SJSA1 (cell line): ENCODE results near the gene EEFSEC. TPM values are rescaled to one million over a fixed set of nuclear protein-coding genes. Genes with fewer than 3 reads are reported as not detected.

Experiments used
- DNase-seq, 2 experiments: peaks; one replicate each; pipeline ENCODE4 v3.0.0-alpha.2; 2015 to 2020; ENCODE audit warnings: low spot score in 2 of 2, low read depth in 1 of 2
- H3K27ac ChIP-seq: fragments of 250-450 bp; sonication (Bioruptor Pico); 2 replicates; pipeline ENCODE4 v1.5.1; 2020; ENCODE audit warnings: mild to moderate bottlenecking, moderate library complexity
- H3K27me3 ChIP-seq: fragments of 250-450 bp; sonication (Bioruptor Pico); replicated peaks from 2 replicates; pipeline ENCODE4 v1.5.1; 2020; ENCODE audit warnings: mild to moderate bottlenecking, moderate library complexity
- H3K36me3 ChIP-seq: fragments of 250-450 bp; sonication (Bioruptor Pico); 2 replicates; pipeline ENCODE4 v1.5.1; 2020; ENCODE audit warnings: mild to moderate bottlenecking
- H3K4me1 ChIP-seq: fragments of 250-450 bp; sonication (Bioruptor Pico); replicated peaks from 2 replicates; pipeline ENCODE4 v1.6.1; 2021; ENCODE audit warnings: mild to moderate bottlenecking
- H3K4me3 ChIP-seq: fragments of 250-450 bp; sonication (Bioruptor Pico); 2 replicates; pipeline ENCODE4 v1.5.1; 2020; ENCODE audit warnings: mild to moderate bottlenecking
- H3K9me3 ChIP-seq: fragments of 250-450 bp; sonication (Bioruptor Pico); replicated peaks from 2 replicates; pipeline ENCODE4 v1.5.1; 2020; ENCODE audit warnings: mild to moderate bottlenecking
- total RNA-seq: library from RNA; depleted of rRNA; stranded (reverse); fragments of >200 nt; shearing (Covaris generic); gene quantifications from 2 replicates; pipeline ENCODE4 v1.2.3, GENCODE V29; 2014

The EEFSEC gene
- total RNA-seq, 1 experiment from 2014 or later = 5.5 TPM

DNA sequence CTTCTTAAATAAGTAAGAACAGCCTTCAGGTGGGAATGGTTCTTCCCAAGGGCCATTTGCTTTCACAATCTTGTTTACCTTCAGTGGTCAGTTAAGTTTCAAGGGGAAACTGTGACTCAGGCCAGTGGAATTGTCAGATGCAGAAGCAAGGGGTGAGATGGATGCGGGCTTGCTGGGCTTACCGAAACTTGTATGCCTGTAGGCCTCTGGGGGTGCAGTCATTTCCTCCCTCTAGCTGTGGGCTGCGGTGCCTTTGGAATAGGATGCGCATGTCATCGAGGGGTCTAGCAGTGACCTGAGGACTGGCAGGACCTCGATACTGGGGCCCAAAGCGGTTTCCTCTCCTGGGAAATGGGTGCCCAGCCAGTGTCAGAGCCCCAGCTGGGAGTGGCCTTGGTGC is 121.6 kb downstream of the EEFSEC start:
- Histone ChIP-seq H3K27ac (peak overlapping the region; percentile 46), H3K27me3 (no peaks in the 10 kb centered on the region), H3K36me3 (no peaks in the 10 kb centered on the region; the same call in 1 of the 2 replicates), H3K4me1 (peaks cover 41% of the 10 kb centered on the region), H3K4me3 (no peak overlapping the region), H3K9me3 (no peaks in the 10 kb centered on the region)
- peak; percentile 80 to 87 for DNase-seq

DNA sequence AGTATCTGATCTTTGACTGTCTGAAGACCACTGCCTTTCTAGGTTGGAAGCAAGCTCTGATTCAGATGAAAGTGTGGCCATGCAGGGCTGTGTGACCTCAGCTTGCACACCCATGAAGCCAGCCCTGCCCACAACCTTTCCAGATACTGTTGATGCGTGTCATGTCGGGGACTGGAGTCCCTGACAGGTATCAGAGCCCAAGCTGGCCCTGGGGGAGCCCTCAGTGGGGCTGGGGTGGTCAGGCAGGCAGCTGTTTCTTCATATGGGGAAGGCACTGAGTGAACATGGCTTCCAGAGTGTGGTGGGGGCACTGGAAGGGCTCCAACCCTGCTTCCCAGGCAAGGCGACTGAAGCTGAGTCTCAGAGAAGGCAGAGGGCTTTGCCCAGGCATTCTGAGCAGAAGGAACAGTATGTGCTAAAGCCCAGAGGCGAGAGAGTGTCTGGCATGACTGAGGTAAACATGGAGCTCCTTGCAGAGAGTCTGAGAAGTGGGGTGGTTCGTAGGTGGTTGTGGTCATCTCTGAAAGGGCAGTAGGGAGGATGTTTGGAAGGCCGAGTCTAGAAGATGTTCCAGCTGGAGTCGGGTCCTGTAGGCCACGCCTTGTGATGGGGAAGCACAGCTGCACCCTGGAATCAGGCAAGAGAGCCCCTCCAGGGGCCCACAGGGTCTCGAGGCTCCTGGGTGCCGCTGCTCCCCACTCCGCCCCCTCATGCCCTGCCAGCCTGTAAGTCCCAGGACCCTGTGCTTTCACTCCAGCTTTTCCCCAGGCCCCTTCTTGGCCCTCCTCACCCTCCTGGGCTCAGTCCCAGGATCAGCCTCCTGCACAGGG is 122.2 kb downstream of the EEFSEC start:
- Histone ChIP-seq H3K9me3 (no peaks in the 10 kb centered on the region), H3K4me1 (peaks cover 41% of the 10 kb centered on the region), H3K27me3 (no peaks in the 10 kb centered on the region), H3K36me3 (no peaks in the 10 kb centered on the region; the same call in 1 of the 2 replicates), H3K27ac (peak overlapping the region; percentile 46), H3K4me3 (no peak overlapping the region)
- DNase-seq = no peak

DNA sequence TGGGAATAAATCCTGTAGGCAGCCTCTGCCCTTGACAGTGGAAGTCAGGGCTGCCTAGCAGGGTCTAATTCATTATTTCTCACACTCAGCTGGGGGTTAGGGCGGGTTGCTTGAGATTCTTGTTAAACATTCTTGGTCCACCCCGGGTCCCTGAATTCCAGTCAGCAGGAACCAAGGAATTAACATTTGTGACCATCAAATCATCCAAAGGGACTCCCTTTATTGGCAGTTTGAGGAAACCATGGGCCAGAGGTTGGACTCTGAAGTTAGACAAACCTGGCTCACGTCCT is 122.8 kb downstream of the EEFSEC start:
- Histone ChIP-seq H3K4me1 (peaks cover 41% of the 10 kb centered on the region), H3K27ac (no peak overlapping the region), H3K4me3 (no peak overlapping the region), H3K27me3 (no peaks in the 10 kb centered on the region), H3K36me3 (no peaks in the 10 kb centered on the region; the same call in 1 of the 2 replicates), H3K9me3 (no peaks in the 10 kb centered on the region)
- DNase-seq = no peak

DNA sequence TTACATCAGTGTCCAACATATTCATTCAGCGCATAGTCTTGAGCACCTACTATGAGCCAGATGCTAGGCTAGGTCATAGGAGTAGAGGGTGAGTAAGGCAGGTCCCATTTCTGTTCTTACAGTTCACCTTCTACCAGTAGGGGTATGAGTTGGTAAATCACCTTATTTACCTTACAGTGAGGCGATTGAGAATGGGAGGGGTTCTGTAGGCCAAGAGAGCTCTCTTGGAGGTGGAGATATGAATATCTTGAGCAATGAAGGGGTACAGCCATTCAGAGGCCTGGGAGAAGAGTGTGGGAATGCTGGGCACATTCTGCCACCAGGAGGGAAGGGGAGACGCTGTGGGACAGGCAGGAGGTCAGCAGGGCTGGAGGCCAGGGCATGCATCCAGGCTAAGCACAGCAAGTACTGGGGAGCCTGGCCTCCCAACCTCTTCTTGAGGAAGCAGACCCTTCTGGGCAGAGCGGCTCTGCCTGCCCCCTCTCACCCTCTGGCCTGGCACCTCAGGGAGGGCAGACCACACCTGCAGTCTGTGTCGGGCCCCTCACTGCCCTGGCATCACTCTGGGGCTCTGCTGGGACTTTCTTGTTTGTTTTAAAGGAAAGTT is 123.4 kb downstream of the EEFSEC start:
- no peak overlapping the region for H3K27ac ChIP-seq
- H3K9me3 ChIP-seq = no peaks in the 10 kb centered on the region
- peaks cover 41% of the 10 kb centered on the region for H3K4me1 ChIP-seq
- no peak overlapping the region for H3K4me3 ChIP-seq
- H3K27me3 ChIP-seq = no peaks in the 10 kb centered on the region
- H3K36me3 ChIP-seq = no peaks in the 10 kb centered on the region; the same call in 1 of the 2 replicates
- no peak for DNase-seq

DNA sequence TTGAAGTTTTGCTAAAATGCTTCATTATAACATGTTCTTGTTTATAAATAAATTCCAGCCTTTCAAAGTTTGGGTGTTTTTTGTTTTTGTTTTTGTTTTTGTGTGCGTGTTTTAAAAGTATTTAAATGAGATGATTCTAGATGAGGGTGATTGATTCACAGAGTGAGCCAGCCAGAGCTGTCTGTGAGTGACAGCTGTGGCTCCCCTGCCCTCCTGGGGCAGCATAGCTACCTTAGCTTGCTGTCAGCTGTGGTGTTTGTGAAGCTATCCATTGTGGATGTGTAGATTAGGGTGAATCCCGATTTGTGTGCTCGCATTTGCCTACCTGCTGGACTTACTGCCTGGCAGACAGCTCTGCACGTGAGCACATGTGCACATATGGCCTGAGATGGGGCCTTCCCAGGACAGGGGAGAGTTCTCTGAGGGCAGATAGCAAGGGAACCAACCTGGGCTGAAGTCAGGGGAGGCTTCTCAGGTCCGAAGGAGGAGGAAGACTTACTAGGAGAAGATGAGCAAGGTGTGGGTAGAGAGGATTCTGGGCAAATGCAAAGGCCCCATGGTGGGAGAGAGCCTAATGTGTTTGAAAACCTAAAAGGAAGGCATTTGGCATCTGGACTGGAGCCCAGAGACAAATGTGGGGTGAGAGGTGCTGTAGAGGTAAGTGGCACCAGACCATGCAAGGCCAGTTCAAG is 124.2 kb downstream of the EEFSEC start:
- Histone ChIP-seq H3K4me3 (no peak overlapping the region), H3K36me3 (no peaks in the 10 kb centered on the region; the same call in 1 of the 2 replicates), H3K4me1 (peaks cover 41% of the 10 kb centered on the region), H3K9me3 (no peaks in the 10 kb centered on the region), H3K27ac (no peak overlapping the region), H3K27me3 (no peaks in the 10 kb centered on the region)
- DNase-seq = no peak

DNA sequence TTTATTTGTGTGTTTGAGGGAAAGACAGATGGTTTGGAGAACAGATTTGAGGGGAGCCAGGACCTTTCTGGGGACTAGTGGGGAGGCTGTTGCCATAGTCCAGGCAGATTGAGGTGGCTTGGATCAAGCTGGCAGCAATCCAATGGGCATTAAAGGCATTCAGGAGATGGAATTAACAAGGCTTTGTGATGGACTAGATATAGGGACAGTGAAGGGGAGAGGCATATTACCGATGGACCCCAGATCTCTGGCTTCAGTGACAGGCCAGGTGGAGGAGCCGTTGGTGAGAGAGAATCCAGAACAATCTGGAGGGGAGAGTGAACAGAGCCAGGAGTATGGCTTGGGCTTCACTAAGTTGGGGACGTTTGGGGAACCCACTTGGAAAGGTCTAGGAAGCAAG is 124.8 kb downstream of the EEFSEC start:
- no peaks in the 10 kb centered on the region for H3K9me3 ChIP-seq
- H3K4me1 ChIP-seq = peaks cover 41% of the 10 kb centered on the region
- H3K27me3 ChIP-seq = no peaks in the 10 kb centered on the region
- H3K27ac ChIP-seq = no peak overlapping the region
- DNase-seq = no peak
- no peak overlapping the region for H3K4me3 ChIP-seq
- H3K36me3 ChIP-seq = no peaks in the 10 kb centered on the region; the same call in 1 of the 2 replicates

DNA sequence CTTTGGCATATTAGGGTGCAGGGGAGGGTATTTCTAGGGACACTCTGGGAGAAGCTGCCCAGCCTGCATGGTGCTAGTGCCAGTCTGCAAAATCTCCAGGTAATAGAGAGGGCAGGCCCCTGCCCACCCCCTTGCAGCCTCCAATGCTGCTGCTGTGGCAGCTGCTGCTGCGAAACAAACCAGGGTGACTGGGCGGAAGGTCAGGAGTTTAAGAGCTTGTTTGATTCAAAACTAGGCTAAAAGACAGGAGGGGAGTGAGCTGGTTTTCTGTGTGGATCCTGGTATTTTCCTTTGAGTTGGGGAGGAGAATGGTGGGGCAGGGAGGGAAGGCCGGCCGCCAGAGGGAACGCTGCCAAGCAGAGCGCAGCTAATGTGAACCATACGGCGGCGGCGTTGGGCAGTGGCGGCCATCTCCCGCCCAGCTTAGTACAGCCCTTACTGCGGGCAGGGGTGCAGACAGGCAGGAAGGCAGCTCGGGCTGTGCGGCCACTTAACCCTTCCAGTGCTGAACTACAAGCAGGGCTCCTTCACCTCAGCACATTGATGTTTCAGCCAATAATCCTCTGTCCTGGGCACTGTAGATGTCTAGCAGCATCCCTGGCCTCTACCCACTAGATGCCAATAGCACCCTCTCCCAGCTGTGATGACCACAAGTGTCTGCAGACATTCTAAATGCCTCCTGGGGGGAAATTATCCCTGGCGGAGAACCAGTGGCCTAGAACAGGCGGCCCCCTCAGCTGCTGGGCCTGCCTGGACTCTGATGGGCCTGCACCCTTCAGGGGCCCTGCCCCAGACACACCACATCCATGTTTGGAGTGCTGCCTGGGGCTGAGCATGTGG is 125.7 kb downstream of the EEFSEC start:
- Histone ChIP-seq H3K4me3 (no peak overlapping the region), H3K36me3 (no peaks in the 10 kb centered on the region; the same call in 1 of the 2 replicates), H3K27ac (no peak overlapping the region), H3K4me1 (peaks cover 39% of the 10 kb centered on the region), H3K27me3 (no peaks in the 10 kb centered on the region), H3K9me3 (no peaks in the 10 kb centered on the region)
- DNase-seq = peak; percentile 82 to 84

DNA sequence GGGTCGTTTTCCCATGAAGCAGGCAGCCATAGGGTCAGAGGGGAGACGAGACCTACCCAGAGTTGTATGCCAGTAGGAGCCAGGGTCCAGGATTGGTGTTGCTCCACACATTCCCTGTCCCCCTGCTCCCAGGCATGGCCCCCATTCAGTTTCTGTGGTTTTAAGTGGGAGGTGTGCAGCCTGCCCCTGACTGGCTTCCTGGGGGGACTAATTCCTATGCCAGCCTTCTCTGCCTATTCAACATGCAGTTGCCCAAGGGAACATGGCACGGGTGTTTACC is 126.3 kb downstream of the EEFSEC start:
- Histone ChIP-seq H3K9me3 (no peaks in the 10 kb centered on the region), H3K27me3 (no peaks in the 10 kb centered on the region), H3K4me1 (peaks cover 34% of the 10 kb centered on the region), H3K4me3 (no peak overlapping the region), H3K36me3 (no peaks in the 10 kb centered on the region; the same call in 1 of the 2 replicates), H3K27ac (no peak overlapping the region)
- no peak for DNase-seq

DNA sequence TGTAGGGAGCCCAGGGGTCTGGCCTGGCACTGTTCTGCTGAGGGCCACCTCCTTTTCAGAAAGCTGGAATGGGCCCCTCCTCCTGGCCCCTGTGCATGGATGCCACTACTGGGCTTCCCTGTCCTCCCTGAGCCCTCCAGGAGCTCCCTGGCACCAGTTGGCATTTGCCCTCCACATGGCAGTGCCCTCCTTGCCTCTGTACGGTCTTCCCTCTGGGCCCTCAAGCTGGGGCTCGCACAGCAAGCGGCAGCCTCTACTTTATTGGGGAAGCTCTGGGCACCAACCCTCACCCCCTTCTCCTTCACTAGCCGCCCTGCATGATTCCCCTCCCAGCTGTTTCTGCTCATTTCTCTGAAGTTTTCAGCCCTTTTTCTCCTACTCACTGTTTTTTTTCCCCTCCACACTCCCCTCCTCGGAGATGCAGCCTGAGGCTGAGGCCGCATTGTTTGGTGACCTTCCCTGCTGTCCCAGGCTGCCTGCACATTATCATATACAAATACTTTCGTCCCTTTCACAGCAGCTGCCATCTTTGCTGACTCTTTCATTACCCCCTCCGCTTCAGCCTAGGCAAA is 127.3 kb downstream of the EEFSEC start:
- Histone ChIP-seq H3K4me3 (no peak overlapping the region), H3K9me3 (no peaks in the 10 kb centered on the region), H3K27ac (no peak overlapping the region)

DNA sequence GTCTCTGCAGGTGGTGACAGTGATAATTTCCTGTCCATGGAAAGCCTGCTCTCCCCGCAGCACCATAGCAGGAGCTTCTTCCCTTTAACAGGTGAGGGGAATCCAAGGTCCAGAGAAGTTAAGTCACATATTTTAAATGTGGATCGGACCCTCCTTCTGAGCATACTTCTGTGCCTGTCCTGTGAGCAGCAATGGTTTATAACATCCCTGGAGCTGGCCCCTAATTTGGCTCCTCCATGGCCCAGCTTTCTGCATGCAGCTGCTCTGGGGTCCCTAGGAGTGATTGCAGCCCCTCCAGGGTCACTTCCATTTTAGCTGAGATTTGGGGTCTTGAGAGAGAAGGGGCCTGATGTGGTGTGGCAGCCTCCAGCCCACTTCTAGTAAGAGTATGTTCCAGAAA is 127.8 kb downstream of the EEFSEC start:
- no peaks in the 10 kb centered on the region for H3K9me3 ChIP-seq
- no peaks in the 10 kb centered on the region for H3K36me3 ChIP-seq
- H3K4me3 ChIP-seq = no peak overlapping the region
- H3K27ac ChIP-seq = no peak overlapping the region
- no peak for DNase-seq
- peaks cover 20% of the 10 kb centered on the region for H3K4me1 ChIP-seq
- H3K27me3 ChIP-seq = no peaks in the 10 kb centered on the region

More for the DNA sequence above, 127.3 kb downstream of the EEFSEC start:
- DNase-seq = no peak
- Histone ChIP-seq H3K4me1 (peaks cover 23% of the 10 kb centered on the region), H3K27me3 (no peaks in the 10 kb centered on the region), H3K36me3 (no peaks in the 10 kb centered on the region)

DNA sequence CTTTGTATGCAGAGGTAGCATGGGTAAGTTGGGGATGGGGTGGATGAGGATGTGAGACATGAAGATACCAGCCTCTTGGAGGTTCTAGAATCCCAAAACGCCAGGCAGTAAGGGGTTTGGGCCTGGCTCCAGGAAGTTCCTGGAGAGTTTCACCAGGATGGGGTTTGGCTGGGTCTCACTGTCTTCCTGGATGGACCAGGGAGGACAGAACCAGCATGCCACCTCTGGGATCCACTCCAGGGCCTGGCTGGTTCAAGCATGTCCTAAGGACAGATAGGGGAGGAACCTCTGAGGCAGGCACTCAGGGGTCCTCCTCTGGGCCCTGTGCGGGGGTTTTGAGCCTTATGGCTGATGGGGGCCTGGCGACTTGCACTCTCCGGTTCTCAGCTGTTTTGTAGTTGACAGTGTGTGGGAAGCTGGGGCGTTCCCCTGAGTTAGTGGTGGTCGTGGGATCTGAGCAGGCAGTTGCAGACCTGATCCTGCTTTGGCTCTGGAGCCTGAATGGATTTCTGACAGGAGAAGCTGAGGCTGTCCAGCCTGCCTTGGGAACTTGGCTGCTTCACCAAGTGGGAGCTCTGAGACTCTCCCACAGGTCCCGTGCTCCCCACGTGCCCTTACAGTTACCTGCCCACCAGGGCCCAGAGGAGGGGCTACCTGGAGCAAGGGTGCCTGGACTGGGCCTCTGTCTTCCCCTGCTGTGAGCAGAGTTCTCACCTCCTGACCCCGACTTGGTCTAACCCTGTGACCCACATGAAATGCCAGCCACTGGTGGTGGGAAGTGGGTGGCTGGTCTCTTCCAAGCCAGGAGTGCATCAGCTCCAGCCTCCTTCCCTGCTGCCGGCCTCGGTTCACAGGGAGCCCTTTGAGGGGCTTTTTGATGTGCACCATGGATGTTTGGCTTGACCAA is 128.4 kb downstream of the EEFSEC start:
- Histone ChIP-seq H3K36me3 (no peaks in the 10 kb centered on the region), H3K4me1 (peaks cover 20% of the 10 kb centered on the region), H3K27me3 (no peaks in the 10 kb centered on the region), H3K9me3 (no peaks in the 10 kb centered on the region), H3K4me3 (no peak overlapping the region), H3K27ac (no peak overlapping the region)
- no peak for DNase-seq

DNA sequence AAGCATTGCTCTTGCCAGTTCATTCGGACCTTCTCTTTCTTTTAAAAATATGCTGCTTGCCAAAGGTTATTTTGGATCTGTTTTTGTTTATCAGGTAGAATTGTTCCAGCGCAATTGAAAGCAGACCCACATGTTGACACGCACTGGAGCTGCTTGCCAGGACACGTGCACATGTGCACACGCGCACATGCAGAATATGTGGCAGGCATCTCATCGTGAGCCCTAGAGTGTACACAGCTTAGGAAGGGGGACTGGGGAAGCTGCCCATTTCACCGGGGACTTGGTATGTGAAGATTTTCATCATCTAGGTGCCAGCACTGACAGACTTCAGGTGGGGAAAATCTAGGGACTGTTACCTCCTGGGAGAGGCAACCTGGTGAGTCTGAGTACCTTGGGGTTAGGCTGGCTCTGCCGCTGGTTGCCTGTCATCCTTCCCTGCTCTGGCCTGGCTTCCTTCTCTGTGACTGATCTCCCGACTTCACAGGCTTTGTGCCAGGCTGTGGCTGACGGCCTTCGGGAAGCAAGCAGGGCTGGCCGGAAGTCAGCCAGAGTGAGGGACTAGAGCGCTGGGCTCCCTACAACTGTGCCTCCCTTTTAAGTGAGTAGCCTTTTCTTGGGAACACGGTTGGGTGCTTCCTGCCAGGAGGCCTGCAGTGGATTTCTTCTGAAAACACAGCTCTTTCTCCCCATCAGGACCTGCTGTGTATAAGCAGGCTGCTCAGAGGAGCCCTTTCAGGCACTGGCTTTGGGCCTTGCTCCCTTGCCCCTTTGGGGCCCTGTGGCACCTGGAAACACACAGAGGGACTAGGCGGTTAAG is 129.3 kb downstream of the EEFSEC start:
- H3K36me3 ChIP-seq = no peaks in the 10 kb centered on the region
- H3K4me3 ChIP-seq = no peak overlapping the region
- H3K4me1 ChIP-seq = peaks cover 20% of the 10 kb centered on the region
- H3K9me3 ChIP-seq = no peaks in the 10 kb centered on the region
- no peak for DNase-seq
- no peaks in the 10 kb centered on the region for H3K27me3 ChIP-seq
- no peak overlapping the region for H3K27ac ChIP-seq
